GM21381 (cell line): ENCODE results near the gene CAMK2D.
A peak's percentile ranks its signal among the peaks of the same experiment; 100 is the strongest.
"Not testable (repeated sequence)": the region's sequence is repeated elsewhere in the genome, so short reads cannot be mapped to it uniquely, and the experiment has no call there.

Experiments used
- ATAC-seq: cut with Tn5 transposase; IDR thresholded peaks from one replicate; pipeline ENCODE4 v1.9.1; 2021; ENCODE audit warnings: mild to moderate bottlenecking, moderate library complexity; ENCODE audit not compliant: unreplicated experiment

Gene CAMK2D

GRCh38 chr4:113687067-113687718, 74.3 kb downstream of the CAMK2D start:
- ATAC-seq = no peak

GRCh38 chr4:113685157-113685556, 76.4 kb downstream of the CAMK2D start:
- not testable (repeated sequence) for ATAC-seq

DNA sequence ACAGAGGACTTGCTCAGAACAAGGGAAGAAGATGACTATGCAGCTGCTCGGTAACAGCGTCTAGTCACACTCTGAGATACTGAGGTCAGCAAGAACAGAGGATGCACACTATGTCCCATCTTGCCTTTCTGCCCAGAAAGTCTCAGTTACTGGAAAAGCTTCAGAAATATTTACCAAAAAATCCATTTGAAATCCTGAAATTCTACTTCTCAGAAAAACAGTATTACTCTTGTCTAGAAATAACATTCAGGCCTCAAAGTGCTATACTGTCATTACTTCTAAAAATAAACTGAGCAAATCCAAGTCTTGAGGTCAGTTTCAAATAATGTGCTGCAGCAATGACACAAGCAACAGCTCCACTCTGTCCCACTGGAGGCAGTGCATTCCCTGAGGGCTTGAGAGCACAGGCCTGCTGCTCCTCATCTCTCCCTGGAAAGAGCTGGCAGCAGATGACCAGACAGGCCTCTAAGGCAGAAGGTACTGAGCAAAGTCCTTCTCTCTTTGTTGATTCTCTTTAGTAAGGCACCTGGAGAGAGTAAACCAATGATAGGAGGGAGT, 76.9 kb downstream of the CAMK2D start:
- ATAC-seq = no peak

DNA sequence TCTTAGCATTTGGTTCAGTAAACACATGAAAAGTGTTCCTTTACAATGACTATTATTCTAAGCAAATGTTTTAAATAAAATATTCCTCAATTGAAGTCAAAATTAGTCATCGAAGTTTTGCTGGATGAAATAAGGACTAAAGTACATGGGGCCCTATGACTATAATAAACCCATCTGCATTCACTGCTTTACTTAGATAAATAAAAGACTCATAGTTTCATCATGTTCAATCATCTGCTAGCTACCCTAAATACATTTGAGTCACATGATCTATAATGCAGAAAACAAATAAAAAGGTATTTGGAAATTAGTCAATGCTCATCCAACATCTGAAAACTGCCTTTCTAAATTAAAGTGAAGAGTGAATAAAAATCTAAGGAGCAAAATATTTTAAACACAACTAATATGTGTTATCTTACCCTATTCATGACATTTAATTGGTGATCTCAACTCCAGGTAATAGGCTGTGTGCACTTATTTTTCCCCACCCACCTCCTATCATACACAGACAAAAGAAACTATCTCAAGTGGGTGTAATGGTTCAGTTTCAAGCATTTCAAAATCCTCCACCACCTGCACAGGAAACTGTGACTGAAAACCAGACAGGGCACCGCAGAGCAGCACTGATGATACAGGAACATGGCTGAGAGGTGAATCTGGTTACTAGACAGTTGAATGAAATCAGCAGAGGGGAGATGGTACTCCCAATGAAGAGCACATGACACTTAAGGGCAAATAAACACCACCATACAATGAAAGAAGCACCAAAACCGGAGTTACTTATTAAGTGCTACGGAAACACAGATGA, 78.6 kb downstream of the CAMK2D start:
- ATAC-seq = peak; percentile 98

GRCh38 chr4:113678641-113679040, 82.9 kb downstream of the CAMK2D start:
- ATAC-seq = no peak

DNA sequence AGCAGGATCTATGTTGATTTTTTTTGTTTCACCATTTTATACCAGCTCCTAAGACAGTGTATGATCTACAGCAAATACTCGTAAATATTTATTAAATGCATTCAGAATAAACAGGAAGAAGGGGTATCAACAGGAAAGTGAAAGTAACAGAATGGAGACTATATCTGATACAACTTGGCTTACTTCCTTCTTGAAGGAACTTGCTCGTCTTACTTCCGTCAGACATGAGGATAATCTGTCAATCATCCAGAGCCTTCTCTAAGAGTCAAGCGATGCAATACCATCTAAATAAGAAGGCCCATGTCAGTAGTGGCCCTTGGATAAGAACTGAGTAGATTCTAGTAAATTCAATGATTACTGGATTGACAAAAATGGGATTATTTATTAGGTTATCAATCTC, 84.2 kb downstream of the CAMK2D start:
- no peak for ATAC-seq

- ATAC-seq = no peak
These were observed 85.5 kb downstream of the CAMK2D start for GRCh38 chr4:113675731-113676697.

GRCh38 chr4:113674733-113675132, 86.8 kb downstream of the CAMK2D start:
- ATAC-seq = no peak

GRCh38 chr4:113674251-113674650, 87.3 kb downstream of the CAMK2D start:
- no peak for ATAC-seq

DNA sequence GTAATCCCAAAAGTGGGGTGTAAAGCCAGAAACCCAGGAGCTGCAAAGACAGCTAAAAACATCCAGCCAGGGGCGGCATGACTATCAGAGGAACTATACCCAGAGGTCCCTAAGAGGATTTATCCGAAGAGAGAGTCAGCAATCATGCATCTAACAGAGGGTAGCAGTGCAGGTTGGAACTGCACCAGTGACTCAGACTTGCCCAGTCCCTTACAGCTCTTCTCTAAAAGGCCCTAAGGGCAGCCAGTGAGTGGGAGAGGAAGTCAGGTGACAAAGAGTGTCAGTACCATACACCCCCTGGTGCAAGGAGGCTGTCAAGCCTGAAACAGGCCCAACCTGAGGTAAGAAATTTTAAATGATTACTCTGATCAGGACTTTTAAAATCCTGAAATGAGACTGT, 88.1 kb downstream of the CAMK2D start:
- ATAC-seq = peak; percentile 81

GRCh38 chr4:113666386-113667114, 95.0 kb downstream of the CAMK2D start:
- no peak for ATAC-seq

- no peak for ATAC-seq
These were observed 96.5 kb downstream of the CAMK2D start for GRCh38 chr4:113665036-113665435.

DNA sequence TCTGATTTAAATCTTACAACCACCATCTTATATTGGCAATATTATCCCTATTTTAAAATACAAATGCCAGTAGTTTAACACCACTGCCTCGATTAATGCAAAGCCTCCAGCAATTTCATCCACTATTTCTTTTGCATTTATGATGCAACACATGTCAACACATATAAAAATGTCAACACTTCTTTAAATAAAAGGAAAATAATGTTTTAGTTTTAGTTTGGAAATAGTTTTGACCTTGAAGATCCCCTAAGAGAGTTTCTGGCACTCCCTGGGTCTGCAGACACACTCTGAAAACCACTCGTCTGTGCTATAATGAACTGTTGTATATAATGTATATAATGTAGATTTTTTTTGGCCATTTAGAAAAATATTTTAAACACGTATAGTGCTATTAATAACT, 99.0 kb downstream of the CAMK2D start:
- ATAC-seq = no peak

DNA sequence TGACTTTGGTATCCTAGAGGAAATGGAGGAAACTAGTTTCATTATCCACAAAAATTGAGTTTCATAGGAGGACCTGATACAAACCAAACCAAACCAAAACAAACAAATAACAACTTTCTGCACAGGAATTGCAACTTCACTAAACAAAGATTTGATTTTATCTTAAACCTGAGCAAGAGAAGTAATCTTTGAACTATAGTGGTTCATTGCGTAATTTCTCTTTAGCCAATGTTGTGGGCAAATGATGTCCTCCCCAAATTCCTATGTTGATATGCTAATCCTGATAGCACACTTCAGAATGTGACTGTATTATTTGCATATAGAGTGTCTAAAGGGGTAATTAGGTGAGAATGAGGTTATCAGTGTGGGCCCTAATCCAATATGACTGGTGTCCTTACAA, 102.4 kb downstream of the CAMK2D start:
- ATAC-seq = no peak

GRCh38 chr4:113657586-113658233, 103.8 kb downstream of the CAMK2D start:
- no peak for ATAC-seq

DNA sequence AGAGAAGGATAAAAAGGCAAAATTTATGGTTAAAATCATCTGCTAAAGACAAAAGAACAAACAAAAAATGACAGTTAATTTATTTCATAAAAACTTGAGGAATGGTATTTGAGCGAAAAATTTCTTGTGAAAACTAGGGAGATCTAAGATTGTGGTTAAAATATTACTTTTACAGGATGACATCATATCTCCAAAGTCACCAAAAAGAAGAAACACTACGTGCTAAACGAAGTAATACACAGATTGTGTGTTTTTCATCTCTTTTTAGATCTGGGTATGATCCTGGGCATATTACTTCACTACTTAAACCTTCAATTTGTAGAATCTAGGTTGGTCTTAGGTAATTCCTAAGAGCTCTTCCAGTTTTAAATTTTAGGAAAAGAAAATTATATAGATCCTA, 107.7 kb downstream of the CAMK2D start:
- ATAC-seq = no peak

GRCh38 chr4:113646442-113646822, 115.1 kb downstream of the CAMK2D start:
- ATAC-seq = no peak

DNA sequence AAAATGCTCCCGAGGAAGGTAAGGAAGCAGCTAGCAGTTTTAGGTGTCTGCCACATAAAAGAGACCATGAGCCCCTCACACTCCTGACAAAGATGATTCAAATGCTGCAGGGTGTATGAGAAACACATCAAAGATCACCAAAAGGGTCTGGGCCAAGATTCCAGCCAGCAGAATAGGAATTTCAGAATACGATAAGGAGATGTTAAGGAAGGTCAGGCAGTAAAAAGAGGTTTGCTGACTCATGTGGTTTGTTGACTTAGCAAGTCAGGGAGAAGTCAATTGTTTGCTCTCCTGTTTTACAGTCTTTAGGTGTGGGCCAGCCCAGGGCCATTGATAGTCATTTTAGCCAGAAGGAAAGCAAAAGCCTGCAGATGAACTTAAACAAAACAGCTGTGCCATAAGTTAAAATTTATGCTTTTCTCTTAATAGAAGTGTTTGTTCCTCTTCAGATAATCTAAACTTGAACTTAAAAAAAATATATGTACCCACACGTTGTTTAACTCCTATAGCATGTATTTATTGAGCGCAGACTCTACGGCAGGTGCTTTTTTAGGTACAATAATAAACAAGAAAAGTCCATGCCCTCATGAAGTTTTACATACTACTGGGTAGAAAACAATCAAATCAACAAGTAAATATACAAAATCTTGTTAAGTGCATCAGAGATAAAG, 115.6 kb downstream of the CAMK2D start:
- no peak for ATAC-seq

DNA sequence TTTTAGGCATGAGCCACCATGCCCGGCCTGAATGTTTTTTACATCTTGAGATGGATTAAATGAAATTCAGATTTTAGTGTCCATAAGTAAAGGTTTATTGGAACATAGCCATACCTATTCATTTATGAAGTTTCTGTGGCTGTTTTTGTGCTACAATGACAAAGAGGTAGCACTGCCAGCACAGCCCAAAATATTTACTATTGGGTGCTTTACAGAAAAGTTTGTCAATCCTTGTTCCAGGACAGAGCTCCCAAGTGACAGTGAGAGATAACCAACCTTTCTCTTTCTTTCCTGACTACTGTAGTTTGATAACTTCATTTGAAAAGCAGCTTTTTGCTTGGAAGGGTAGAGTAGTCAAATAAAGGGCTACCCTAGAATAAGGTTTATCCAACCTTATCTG, 116.2 kb downstream of the CAMK2D start:
- ATAC-seq = no peak
